Posterior vena cava (tissue), 2 donors: ENCODE measurements around the gene DGKH. TPM values are rescaled to one million over a fixed set of nuclear protein-coding genes. Genes with fewer than 3 reads are reported as not detected.
"Not testable (repeated sequence)": the region's sequence is repeated elsewhere in the genome, so short reads cannot be mapped to it uniquely, and the experiment has no call there.

Source experiments
- DNase-seq: peaks from one replicate; pipeline ENCODE4 v3.0.0-alpha.2; 2020; ENCODE audit warnings: low spot score
- intact Hi-C, 2 donors: fragments of 100-400 bp; cut with DNase I; formaldehyde crosslinking; loops; one replicate each; pipeline versions ENCODE4 v1.14.1 to v1.14.2; 2022 to 2023
- total RNA-seq, 2 donors: library from RNA; stranded (reverse); fragmentation: NEBNext Ultra II Directional; extraction: Animal tissue kit (Norgen Biotek cat#: 25700); gene quantifications; one replicate each; pipeline ENCODE4 v1.2.1, GENCODE V29; 2021
- donor health status: DM: yes; HTN: yes; CAD: no.
- donor health status: DM: yes; HTN: yes; CAD: no.

The DGKH gene
- total RNA-seq, 2 donors from 2014 or later, result 15.0 to 29.4 TPM

GRCh38 chr13:42064259-42064658 is 15.8 kb downstream of the DGKH start:
- intact Hi-C loops, result no loop called here
- no peak for DNase-seq

GRCh38 chr13:42064966-42065365 is 16.5 kb downstream of the DGKH start:
- DNase-seq, result no peak
- intact Hi-C loops, result no loop called here

DNA sequence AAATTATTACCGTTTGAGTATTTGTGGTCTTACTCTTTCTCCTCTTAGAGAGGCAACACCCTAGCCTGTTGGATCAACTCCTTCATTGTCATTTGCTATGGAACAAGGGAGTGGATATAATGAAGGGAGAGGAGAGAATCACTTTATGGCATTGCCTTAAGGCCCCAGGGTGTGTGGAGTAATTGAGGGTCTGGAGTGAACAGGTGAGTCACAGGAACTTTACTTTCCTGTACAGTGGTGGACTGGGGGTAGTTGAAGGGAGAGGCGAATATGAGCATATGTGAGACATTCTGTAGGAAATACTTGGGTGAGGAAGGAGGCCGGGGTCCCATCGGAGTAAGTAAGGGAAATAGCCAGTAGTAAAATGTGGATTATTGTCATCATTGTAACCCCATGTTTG is 17.0 kb downstream of the DGKH start:
- intact Hi-C loops, result no loop called here

DNA sequence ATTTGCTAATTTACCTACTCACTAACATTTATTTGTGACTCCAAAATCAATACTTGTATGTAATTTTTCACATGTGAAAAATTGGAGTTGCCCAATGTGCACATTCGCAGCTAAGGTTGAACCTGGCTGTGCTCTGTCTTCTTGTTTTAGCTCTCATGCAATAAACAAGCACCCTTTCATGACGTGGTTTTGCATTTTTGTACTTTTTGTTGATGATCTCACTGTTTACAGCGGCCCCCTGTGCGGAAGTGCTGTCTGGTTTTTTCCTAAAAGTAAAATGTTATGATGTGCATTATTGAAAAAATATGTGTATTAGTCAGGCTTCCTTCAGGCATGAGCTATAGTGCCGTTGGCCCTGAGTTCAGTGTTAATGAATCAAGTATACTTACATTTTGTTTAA is 18.1 kb downstream of the DGKH start:
- DNase-seq, result no peak
- intact Hi-C loops, result no loop called here

More for the DNA sequence above, 17.0 kb downstream of the DGKH start:
- DNase-seq, result no peak

GRCh38 chr13:42068886-42069285 is 20.4 kb downstream of the DGKH start:
- no peak for DNase-seq
- intact Hi-C loops, result no loop called here

DNA sequence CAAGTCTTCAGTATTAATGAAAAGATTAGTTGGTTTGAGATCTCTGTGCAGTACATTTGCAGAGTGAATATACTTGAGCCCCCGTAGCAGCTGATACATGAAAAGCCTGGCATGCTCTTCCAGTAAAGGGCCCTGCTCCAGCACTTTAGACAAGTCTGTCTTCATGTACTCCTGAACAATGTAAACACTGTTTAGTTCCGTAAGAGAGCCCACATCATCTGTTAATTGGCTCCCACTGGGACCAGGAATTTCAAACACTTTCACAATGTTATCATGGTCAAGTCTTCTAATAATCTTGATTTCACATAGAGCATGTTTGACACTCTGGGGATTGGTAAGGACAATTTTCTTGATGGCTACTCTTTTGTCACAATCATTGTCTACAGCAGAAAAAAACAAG is 22.2 kb downstream of the DGKH start:
- intact Hi-C loops, DNase-seq: not testable (repeated sequence)

DNA sequence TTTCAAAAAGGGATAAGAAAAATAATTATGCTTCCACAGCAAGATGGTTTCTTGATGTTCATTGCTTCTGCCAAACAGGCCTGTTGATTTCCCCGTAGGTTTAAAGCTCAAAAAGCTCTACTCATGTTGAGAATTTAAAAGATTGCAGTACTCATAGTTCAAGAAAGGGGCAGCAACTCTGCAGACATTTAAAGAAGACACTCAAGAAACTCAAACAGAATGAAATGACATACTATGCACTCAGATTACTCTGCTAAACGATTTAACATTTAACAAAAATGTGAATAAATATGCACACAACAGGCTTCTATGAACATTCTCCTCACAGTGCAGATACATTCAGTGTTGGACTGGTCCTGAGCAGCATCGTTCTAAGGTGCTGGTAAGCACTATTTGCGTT is 22.7 kb downstream of the DGKH start:
- DNase-seq, intact Hi-C loops: not testable (repeated sequence)

DNA sequence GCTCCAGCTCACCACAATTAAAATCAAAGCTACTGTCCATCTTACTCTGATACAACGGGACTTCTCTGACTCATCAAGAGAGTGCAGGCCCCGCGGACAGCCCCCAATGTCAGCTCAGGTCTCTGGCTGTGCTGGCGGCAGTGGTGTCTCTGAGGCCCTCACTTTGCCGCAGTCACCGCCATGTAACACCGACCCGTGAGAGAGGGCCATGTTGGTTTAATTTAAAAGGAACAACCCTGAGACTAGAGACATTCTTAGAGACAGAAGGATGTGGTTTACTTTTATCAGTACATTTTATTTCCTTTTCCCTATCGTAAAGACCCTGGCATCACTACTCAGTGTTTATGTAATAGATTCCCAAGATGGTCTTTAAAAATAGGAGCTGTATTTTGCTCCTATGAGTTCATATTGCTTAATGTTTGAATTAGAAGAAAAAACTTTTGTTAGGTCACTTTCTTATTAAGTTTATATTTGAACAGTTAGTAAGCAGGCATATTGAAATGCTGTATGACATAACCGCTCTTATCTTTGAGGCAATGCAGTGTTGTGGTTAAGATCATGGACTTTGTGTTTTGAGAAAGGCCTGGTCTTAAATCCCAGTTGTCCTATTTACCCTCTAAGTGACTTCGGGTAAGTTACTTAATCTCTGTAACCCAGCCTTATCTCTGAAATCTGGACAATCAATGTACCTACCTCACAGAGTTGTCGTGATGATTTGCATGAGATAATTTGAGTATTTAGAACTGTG is 23.4 kb downstream of the DGKH start:
- intact Hi-C loops, result no loop called here
- DNase-seq, result no peak

GRCh38 chr13:42073683-42074082 is 25.2 kb downstream of the DGKH start:
- intact Hi-C loops, result no loop called here
- no peak for DNase-seq

DNA sequence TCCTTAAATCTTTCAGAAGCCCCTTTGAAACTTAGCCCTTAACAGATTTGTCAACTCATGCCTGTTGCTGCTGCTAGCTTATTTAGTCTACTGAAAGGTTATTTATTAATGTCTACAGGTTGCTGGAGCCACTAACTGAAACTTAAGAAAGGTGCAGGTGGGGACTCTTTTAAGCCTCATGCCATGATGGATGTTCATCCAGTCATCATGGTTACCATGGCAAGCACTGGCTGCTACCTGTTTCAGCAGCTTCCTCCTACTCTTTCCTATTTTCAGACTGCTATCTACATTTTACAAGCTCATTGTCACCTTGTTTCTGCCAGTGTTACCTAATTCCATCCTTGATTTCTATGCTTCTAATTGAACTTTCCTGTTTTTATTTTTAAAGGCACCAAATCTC is 27.1 kb downstream of the DGKH start:
- intact Hi-C loops, result no loop called here
- no peak for DNase-seq

DNA sequence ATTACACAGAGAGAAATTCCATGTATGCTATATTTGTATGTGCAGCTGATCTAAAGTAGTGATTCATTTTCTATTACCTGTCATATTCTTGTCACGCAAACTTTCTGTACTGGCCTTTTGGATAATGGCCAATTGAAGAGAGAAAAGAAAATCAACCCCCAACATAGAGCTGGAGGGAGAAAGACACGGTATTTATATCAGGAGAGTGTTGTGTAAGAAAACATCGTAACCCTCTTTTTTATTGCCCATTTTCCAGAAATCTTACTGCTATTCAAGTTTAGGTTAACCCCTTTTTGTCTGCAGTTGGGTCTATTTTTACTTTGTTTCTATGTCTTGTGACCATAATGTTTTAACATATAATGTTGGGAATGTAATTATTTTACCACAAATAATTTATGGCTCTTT is 27.9 kb downstream of the DGKH start:
- DNase-seq, result no peak
- intact Hi-C loops, result no loop called here

DNA sequence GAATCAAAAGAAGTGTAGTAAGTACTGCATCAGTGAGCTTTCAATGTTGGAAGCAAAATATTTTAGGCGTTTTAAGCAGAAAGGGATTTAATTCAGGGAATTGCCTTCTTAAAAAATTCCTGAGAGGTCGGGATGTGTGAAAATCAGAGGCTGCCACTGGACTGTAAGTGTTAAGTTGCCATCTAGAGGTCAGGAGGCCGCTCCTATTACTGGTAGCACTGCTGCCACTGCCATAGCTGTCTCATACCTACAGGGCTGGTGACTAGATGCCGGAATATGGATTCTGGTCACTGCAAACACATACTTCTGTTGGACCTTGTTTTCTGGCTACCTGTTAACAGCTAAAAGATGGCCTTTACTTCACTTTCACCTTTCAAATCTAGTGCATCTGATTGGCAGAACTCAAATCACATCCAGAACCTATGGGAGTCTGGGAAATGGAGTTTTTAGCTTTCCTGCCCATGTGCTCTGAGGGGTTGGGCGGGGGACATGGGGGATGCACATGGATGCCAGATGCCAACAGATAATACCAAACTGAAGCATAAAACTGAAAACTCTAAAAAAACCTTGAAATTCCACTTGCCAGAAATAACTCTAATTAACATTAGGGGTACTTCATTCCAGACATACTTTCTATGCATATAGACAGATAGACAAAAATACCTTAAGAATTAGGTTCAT is 29.8 kb downstream of the DGKH start:
- no peak for DNase-seq

GRCh38 chr13:42083138-42083770 is 34.8 kb downstream of the DGKH start:
- intact Hi-C loops, result no loop called here
- no peak for DNase-seq

More for the DNA sequence above, 29.8 kb downstream of the DGKH start:
- intact Hi-C loops, result no loop called here

DNA sequence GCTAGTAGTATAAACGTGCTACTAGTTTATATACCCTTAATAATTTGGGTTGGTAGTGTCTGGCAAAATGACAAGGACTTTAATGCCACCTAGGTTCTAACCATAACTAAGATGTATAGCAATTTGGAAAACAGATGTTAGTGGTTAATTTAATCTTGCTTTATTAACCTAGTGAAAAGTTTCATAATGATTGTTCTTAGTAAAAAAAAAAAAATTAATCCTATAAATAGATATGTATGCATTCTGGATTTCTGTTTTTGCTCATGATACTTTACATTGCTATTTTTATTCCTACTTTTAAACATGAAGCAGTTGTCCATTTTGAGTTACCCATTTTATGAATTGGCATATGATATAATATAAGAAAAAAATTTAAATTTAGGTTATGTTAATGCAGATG is 36.3 kb downstream of the DGKH start:
- intact Hi-C loops, result no loop called here
- DNase-seq, result no peak

DNA sequence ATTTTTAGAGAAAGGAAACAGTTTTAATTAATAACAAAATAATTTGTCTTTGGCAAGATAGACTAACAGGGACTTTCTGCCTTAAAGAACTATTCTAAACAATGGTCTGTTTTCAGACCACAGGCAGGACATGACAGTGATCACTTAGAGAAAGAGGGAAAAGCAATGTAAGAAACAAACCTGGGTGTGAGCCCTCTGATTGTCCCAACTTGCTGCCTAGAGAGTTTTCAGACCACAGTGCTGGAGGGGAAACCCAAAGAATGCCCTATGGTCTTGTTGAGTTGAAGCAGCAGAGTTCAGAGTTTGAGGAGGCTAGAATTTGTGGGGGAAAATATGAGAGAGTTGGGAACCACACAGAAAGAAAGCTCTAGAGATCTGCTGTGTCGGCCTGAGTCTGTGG is 38.1 kb downstream of the DGKH start:
- intact Hi-C loops, result no loop called here
- DNase-seq, result no peak

DNA sequence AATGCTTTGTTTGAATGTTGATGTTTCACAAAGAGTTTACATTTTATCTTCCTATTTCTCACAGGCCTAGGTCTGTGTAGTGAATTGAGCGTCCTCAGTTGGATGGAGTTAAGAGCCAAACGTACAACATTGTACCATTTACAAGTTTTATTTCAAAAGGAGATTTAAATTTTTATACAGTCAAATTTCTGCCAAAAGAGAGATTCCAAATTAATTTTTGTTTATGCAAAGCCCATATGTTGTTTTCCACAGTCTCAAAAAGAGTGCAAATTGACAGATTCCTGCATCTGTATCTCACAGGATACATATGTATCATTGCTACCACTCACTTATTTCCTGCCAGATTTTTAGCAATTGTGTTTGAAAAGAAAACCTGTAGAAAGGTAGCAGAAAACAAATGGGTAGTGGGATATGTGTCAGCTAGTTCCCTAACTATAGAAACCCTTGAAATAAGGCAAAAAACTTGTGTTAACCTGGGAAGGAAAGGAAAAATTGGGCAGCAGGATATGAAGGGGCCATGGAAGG is 46.1 kb downstream of the DGKH start:
- intact Hi-C loops, result no loop called here
- DNase-seq, result no peak

DNA sequence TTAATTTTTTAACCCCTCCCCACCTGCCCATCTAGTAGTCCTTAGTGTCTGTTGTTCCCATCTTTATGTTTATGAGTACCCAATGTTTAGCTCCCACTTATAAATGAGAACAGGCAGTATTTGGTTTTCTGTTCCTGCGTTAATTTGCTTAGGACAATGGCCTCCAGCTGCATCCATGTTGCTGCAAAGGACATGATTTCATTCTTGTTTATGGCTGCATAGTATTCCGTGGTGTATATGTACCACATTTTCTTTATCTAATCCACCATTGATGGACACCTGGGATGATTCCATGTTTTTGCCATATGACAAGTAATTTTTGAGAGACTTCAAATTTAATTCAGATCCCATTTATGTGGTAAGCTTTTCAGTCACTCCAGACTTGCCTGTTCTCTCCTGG is 47.8 kb downstream of the DGKH start:
- intact Hi-C loops, DNase-seq: not testable (repeated sequence)

DNA sequence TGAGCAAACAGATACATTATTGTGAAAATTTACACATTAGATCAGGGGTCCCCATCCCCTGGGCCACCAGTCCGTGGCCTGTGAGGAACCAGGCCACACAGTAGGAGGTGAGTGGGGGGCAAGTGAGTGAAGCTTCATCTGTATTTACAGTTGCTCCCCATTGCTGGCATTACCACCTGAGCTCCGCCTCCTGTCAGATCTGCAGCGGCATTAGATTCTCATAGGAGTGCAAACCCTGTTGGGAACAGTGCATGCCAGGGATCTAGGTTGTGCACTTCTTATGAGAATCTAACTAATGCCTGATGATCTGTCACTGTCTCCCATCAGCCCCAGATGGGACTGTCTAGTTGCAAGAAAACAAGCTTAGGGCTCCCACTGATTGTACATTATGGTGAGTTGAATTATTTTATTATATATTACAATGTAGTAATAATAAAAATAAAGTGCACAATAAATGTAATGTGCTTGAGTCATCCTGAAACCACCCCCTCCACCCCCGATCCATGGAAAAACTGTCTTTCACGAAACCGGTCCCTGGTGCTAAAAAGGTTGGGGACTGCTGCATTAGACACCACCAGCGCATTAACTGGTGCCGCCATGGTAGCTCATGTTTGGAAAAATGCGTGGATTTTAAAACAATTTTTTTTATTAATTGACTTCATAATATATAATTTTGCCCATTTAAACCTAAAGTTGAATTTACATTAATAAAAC is 51.7 kb downstream of the DGKH start:
- DNase-seq, result no peak
- intact Hi-C loops, result loop anchor here in 1 of 2 donors (10.0 kb wide), 1 partner anchor 55 kb away; the partner anchor contains the start of gene DGKH

DNA sequence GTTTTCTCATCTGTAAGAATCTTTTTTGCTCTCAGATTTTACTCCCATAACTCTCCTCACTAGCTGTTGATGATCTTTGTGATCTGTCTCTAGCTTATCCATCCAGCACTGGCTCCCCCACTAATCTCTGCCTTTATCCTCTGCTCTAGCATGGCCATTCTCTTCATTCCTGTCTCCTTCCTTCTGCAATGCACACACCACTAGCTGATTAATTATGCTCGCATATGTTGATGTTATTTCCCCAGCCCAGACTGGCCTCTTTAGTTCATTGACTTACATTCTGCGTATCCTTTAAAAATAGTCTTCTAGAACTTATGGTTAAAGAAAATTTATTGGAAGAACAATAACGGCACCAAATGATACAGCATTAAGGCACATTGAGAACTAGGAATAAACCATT is 52.5 kb downstream of the DGKH start:
- no peak for DNase-seq
- intact Hi-C loops, result loop anchor here in 1 of 2 donors (10.0 kb wide), 1 partner anchor 56 kb away; the partner anchor contains the start of gene DGKH
